ENCODE results near the gene POLR1A. TPM values are rescaled to one million over a fixed set of nuclear protein-coding genes. Genes with fewer than 3 reads are reported as not detected.

POLR1A gene
- total RNA-seq, 6 donors from 2014 or later, result 12.0 to 25.8 (median 22.1) TPM

GRCh38 chr2:86078774-86079545 lies 26.7 kb downstream of the POLR1A start:
- TF ChIP-seq CTCF (IDR thresholded peaks at IDR 0.05) (peak; percentile 18 to 61 (median 50)), EP300 (IDR thresholded peaks at IDR 0.05) (no peak)
- WGBS, 2 donors, result 52 to 60% methylated on average over 7 of the region's 7 CpGs
- no peaks in the 10 kb centered on the region for H3K27me3 ChIP-seq
- H3K27ac ChIP-seq, result peak overlapping the region in 2 of 4 donors; percentile 5 to 33
- DNase-seq (peak in 1 of 2 donors; percentile 58), ATAC-seq (ENCODE audit: low FRiP score in 2 of 2) (peak in 1 of 2 donors; percentile 80)
- H3K36me3 ChIP-seq, result peaks cover 0 to 51% (median 26%) of the 10 kb centered on the region in 4 donors
- H3K4me1 ChIP-seq, result peaks cover 12 to 18% (median 15%) of the 10 kb centered on the region in 4 donors
- H3K9me3 ChIP-seq, result no peaks in the 10 kb centered on the region
- H3K4me3 ChIP-seq, result no peak overlapping the region

GRCh38 chr2:86075886-86076285 lies 29.8 kb downstream of the POLR1A start:
- WGBS, 2 donors, result 79 to 84% methylated on average over 5 of the region's 5 CpGs
- no peak for TF ChIP-seq POLR2AphosphoS5 (IDR thresholded peaks at IDR 0.05)
- no peak for TF ChIP-seq CTCF (IDR thresholded peaks at IDR 0.05)
- TF ChIP-seq EP300 (IDR thresholded peaks at IDR 0.05), result no peak
- no peak for TF ChIP-seq POLR2A (IDR thresholded peaks at IDR 0.05)
- Histone ChIP-seq H3K36me3 (peaks cover 0 to 56% (median 26%) of the 10 kb centered on the region in 4 donors), H3K27ac (peak overlapping the region in 3 of 4 donors; percentile 41 to 55 (median 42)), H3K4me1 (peaks cover 26 to 34% (median 27%) of the 10 kb centered on the region in 4 donors), H3K4me3 (no peak overlapping the region), H3K9me3 (no peaks in the 10 kb centered on the region), H3K27me3 (no peaks in the 10 kb centered on the region)
- ATAC-seq (ENCODE audit: low FRiP score in 2 of 2) (no peak), DNase-seq (no peak)

- TF ChIP-seq POLR2AphosphoS5 (IDR thresholded peaks at IDR 0.05), result no peak
- no peak for TF ChIP-seq POLR2A (IDR thresholded peaks at IDR 0.05)
- no peak for TF ChIP-seq EP300 (IDR thresholded peaks at IDR 0.05)
- TF ChIP-seq CTCF (IDR thresholded peaks at IDR 0.05), result no peak
- DNase-seq (peak in 1 of 2 donors; percentile 52), ATAC-seq (ENCODE audit: low FRiP score in 2 of 2) (no peak)
- H3K36me3 ChIP-seq, result peaks cover 0 to 56% (median 28%) of the 10 kb centered on the region in 4 donors
- H3K27ac ChIP-seq, result no peak overlapping the region
- no peaks in the 10 kb centered on the region for H3K27me3 ChIP-seq
- WGBS, 2 donors, result 97 to 100% methylated on average over 3 to 15 of the region's 15 CpGs
- no peaks in the 10 kb centered on the region for H3K9me3 ChIP-seq
- no peak overlapping the region for H3K4me3 ChIP-seq
- H3K4me1 ChIP-seq, result peaks cover 16 to 24% (median 21%) of the 10 kb centered on the region in 4 donors
These were observed 30.9 kb downstream of the POLR1A start for GRCh38 chr2:86074811-86075210.

- H3K36me3 ChIP-seq, result peaks cover 0 to 62% (median 34%) of the 10 kb centered on the region in 4 donors
- H3K9me3 ChIP-seq, result no peaks in the 10 kb centered on the region
- no peak for ATAC-seq (ENCODE audit: low FRiP score in 2 of 2)
- TF ChIP-seq EP300 (IDR thresholded peaks at IDR 0.05) (no peak), POLR2A (IDR thresholded peaks at IDR 0.05) (no peak), CTCF (IDR thresholded peaks at IDR 0.05) (no peak), POLR2AphosphoS5 (IDR thresholded peaks at IDR 0.05) (no peak)
- 92 to 93% methylated on average over 3 of the region's 3 CpGs for WGBS, 2 donors
- H3K4me3 ChIP-seq, result no peak overlapping the region
- H3K27me3 ChIP-seq, result no peaks in the 10 kb centered on the region
- peaks cover 13 to 19% (median 16%) of the 10 kb centered on the region in 4 donors for H3K4me1 ChIP-seq
- no peak for DNase-seq
- no peak overlapping the region for H3K27ac ChIP-seq
These were observed 31.4 kb downstream of the POLR1A start for GRCh38 chr2:86074256-86074655.

Measured in upper lobe of left lung (tissue), 6 donors.